Activated naive CD4-positive, alpha-beta T cell treated with anti-CD3 and anti-CD28 coated beads, Interleukin-2, amount 50 U/mL, for 72 hours (primary cell): ENCODE data around the gene NCOR2. TPM values are rescaled to one million over a fixed set of nuclear protein-coding genes. Genes with fewer than 3 reads are reported as not detected.

Experiments
- ATAC-seq, 2 donors: fragments of 150-1000 bp; cut with Tn5 transposase; 2 replicates each; pipeline ENCODE4 v1.10.0; 2021; ENCODE audit warnings: mild to moderate bottlenecking in 2 of 2, moderate library complexity in 2 of 2
- DNase-seq, 2 donors: peaks; one replicate each; pipeline ENCODE4 v3.0.0; 2021 to 2022; ENCODE audit warnings: low spot score in 2 of 2
- H3K27ac Mint-ChIP-seq, 2 donors: one replicate each; pipeline ENCODE4 v1.8.0; 2022; ENCODE audit warnings: mild to moderate bottlenecking in 2 of 2, mixed read lengths in 2 of 2
- H3K36me3 Mint-ChIP-seq, 2 donors: one replicate each; pipeline ENCODE4 v1.8.0; 2022; ENCODE audit warnings: mixed read lengths in 2 of 2
- H3K9me3 Mint-ChIP-seq, 2 donors: one replicate each; pipeline ENCODE4 v1.8.0; 2022; ENCODE audit warnings: mixed read lengths in 2 of 2
- total RNA-seq, 2 donors: library from RNA; stranded (reverse); gene quantifications; one replicate each; pipeline ENCODE4 v1.2.3, GENCODE V29; 2022

NCOR2 gene
- total RNA-seq, 2 donors from 2014 or later, result 66.8 to 125 TPM

DNA sequence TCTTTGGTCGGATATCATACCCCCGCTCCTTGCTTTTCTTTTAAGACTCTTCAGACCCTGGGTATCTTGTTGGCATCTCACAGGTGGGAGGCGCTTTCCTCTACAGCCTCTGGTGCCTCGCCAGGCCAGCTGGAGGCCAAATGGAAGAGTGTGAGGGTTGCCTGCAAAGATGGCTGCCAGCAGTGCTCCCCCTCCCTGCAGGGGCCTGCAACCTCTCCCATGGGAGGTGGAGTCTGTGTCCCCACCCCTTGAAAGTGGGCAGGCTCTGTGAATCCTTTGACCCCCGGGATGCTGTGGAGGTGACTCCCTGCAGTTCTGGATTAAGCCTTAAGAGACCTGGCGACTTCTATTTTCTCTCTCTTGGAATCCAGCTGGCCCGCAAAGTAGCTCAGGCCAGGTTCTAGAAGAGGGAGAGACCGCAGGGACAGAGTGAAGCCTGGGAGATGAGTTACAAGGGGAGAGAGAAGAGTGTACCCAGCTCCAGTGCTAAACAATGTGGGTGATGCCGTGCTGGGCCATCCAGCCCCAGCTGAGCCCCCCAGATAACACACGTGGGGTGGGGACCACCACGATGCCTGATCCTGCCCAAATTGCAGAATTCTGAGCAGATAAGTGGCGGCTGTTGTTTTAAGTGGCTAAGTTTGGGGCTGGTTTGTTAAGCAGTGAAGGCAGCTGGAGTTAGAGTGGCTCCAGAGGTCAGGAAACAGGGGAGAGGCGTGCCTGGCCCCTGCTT is 37.9 kb upstream of the NCOR2 start:
- Mint-ChIP-seq H3K36me3 (no peaks in the 10 kb centered on the region), H3K9me3 (no peaks in the 10 kb centered on the region), H3K27ac (no peak overlapping the region)
- no peak for DNase-seq
- no peak for ATAC-seq

DNA sequence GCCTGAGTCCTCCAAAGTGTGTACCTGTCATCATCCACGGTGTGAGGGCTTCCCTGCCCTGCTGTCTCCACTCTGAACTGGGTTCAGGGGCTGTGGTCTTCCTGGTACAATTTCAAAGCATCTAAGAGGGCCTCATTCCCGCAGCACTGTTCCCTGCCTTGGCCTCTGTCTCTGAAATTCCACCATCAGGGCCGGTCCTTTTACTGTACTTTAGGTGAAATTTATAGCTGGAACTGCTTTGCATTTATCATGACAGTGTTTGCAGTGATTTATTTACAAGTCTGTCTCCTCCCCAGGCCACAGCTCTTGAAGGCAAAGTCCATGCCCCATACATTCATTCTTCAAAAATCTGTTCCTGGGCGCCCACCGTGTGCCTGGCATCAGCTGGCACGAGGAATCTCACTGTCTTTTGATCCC is 36.9 kb upstream of the NCOR2 start:
- Mint-ChIP-seq H3K27ac (no peak overlapping the region), H3K9me3 (no peaks in the 10 kb centered on the region), H3K36me3 (peaks cover 0 to 6% of the 10 kb centered on the region in 2 donors)
- no peak for ATAC-seq
- no peak for DNase-seq

DNA sequence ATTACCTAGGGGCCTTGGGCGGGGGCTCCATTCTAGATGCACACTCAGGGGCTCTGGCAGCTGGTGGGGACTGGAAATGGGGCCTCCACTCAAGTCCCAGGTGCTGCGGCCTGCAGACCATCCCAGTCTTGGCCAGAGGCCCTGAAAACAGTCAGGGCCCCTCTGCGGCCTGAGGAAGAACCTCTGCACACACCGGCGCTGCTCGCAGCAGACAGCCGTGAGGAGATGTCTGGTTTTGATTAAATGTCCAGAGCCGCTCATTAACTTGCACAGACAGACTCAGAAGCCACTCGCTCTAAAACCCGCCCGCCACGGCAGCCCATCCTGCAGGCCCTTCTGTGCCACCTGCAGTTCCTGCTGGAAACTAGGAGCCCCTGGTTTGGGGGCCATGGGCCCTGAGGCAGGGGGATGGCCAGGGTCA is 36.4 kb upstream of the NCOR2 start:
- ATAC-seq, result no peak
- no peak for DNase-seq
- H3K36me3 Mint-ChIP-seq, result peaks cover 0 to 6% of the 10 kb centered on the region in 2 donors
- H3K27ac Mint-ChIP-seq, result no peak overlapping the region
- no peaks in the 10 kb centered on the region for H3K9me3 Mint-ChIP-seq

DNA sequence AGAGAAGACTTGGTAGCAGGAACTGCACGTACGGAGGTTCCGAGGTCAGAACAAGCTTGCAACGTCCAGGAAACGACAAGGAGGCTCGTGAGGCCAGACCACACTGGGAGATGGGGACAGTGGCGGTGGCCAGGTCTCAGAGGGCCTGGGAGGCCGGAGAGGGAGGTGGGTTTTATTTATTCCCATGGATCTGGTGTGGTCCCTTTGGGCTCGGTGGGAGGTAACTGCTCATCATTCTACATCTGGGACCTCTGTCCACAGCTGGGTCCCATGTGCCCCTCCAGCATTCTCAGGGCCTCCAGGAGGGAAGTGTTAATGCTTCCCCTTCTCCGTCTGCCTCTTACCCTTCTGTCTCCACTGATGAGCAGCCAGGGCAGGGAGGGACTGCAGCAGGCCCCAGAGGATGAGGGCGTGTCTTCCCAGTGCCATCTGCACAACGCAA is 35.7 kb upstream of the NCOR2 start:
- ATAC-seq (no peak), DNase-seq (no peak)
- no peak overlapping the region for H3K27ac Mint-ChIP-seq
- H3K36me3 Mint-ChIP-seq, result peaks cover 0 to 6% of the 10 kb centered on the region in 2 donors
- no peaks in the 10 kb centered on the region for H3K9me3 Mint-ChIP-seq

DNA sequence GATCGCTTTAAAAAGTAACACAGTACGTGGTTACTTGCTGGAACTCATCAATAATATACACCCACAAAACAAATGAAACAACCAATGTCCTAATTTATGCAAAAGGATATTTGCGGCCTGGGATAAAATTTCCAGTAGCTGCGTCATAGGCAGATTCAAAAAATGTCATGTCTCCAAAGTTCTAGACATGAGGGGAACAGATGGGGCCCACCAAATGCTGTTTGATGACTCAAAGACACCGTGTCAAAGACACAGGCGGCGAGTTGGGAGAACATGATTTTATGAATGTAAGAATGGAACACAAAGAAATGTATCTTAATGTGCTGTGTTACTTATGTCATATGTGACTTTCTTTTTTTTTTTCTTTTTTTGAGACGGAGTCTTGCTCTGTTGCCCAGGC is 34.3 kb upstream of the NCOR2 start:
- peaks cover 0 to 6% of the 10 kb centered on the region in 2 donors for H3K36me3 Mint-ChIP-seq

DNA sequence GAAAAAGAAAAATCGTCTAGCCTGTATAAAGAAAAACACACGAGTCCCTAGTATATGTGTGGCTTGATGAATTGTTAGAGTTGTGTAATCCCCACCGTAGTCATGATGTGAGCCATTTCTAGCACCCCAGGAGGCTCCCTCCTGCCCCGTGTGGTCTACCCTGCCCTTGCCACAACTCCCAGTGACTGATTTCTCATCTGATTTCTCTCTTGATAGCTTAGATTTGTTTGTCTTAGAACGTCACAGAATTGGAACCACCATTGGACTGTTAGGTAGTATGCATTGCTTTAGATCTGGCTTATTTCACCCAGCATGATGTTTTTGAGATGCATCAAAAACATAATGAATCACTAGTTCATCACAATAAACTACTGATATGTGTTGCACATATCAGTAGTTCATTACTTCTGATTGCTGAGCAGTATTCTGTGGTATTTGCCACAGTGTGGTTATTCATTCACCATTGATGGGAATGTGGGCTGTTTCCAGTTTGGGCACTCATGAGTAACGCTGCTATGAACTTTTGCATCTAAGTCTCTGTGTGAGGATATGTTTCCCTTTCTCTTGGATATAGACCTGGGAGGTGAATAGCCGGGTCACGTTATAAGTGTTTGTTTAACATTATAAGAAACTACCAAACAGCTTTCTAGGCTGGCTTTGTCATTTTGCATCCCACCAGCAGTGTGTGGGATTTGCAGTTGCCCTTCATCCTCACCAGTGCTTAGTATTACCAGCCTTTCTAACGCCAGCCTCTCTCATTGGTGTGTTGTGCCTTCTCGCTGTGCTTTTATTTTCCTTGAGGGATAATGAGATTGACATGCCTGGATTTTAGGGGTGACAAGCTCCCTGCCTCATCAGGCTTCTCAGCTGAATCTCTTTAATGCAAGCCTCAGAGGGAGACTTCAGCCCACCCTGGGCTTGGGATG is 31.9 kb upstream of the NCOR2 start:
- peak; percentile 87 for ATAC-seq
- no peak overlapping the region for H3K27ac Mint-ChIP-seq
- no peaks in the 10 kb centered on the region for H3K9me3 Mint-ChIP-seq
- peaks cover 0 to 6% of the 10 kb centered on the region in 2 donors for H3K36me3 Mint-ChIP-seq
- DNase-seq, result no peak

More for the DNA sequence above, 34.3 kb upstream of the NCOR2 start:
- Mint-ChIP-seq H3K27ac (no peak overlapping the region), H3K9me3 (no peaks in the 10 kb centered on the region)
- no peak for DNase-seq
- no peak for ATAC-seq

DNA sequence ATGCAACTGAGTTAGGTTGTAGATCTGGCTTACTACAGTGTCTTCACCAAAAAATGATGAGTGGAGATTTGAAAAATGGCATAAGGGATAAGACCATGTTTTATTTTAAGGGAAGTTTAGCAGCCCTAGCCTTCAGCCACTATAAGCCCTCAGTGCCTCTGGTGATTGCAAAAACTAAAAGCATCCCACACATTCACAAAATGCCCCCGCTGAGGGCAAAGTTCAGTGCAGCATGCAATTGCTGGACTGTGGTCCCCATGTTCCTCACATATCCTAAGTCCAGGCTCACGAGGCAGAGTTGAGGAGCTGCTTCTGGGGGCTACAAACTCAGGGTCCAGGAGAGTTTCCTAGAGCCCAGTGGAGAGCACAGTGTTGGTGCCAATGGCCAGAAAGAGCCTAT is 29.6 kb upstream of the NCOR2 start:
- Mint-ChIP-seq H3K27ac (no peak overlapping the region), H3K9me3 (no peaks in the 10 kb centered on the region), H3K36me3 (peaks cover 0 to 6% of the 10 kb centered on the region in 2 donors)
- no peak for DNase-seq
- ATAC-seq, result no peak

DNA sequence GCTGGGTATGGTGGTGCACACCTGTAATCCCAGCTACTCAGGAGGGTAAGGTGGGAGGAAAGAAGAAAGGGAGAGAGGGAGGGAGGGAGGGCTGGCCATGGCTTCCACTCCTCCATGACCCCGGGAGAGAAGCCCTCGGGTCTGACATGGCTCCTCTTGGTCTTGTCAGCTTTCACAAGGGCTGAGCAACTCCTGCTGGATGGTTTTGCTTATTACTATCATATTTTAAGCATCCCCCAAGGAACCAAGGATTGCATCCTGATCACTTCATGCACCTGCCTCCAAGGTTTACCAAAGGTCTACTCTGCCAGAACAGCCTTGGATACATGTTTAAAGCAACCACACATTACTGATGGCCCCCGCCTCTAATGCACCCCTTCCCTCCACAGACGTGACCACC is 28.0 kb upstream of the NCOR2 start:
- ATAC-seq (no peak), DNase-seq (no peak)
- Mint-ChIP-seq H3K9me3 (peaks cover 7 to 10% of the 10 kb centered on the region in 2 donors), H3K27ac (no peak overlapping the region), H3K36me3 (peaks cover 6 to 14% of the 10 kb centered on the region in 2 donors)

DNA sequence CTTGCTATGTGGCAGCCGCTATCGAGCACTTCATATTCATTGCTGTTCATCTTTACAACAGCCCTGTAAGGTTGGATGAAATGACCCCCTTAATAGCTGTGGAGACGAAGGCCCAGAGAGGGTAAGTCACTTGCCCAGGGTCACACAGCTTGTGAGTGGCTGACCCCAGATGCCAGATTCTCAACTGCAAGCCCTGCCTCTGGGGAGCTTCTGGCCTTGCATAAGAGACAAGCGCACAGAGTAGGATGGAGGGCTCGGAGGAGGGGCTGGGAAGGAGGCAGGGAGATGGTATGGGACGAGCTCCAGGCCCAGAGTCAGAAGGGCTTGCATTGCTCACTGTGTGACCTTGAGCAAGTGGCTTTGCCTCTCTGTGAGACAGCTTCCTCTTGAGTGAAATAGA is 27.4 kb upstream of the NCOR2 start:
- peaks cover 6 to 12% of the 10 kb centered on the region in 2 donors for H3K36me3 Mint-ChIP-seq
- H3K9me3 Mint-ChIP-seq, result peaks cover 7 to 10% of the 10 kb centered on the region in 2 donors
- no peak for DNase-seq
- ATAC-seq, result no peak
- no peak overlapping the region for H3K27ac Mint-ChIP-seq

DNA sequence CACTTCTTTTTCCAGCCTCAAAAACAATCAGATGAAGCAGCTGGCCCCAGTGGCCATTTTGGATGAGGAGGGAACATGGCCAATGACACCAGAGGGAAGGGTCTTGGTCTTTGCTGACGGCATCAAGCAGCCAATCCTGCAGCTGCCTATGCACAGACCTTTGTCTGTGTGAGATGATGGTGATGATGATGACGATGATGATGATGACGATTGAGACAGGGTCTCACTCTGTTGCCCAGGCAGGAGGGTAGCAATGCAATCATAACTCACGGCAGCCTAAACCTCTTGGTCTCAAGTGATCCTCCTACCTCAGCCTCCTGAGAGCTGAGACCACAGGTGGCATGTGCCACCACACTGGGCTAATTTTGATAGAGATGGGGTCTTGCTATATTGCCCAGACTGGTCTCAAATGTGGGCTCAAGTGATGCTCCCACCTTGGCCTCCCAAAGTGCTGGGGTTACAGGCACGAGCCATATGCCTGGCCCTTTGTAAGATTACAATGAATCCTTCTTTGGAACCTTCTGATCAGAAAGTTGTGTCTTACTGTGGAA is 26.5 kb upstream of the NCOR2 start:
- Mint-ChIP-seq H3K36me3 (peaks cover 6 to 8% of the 10 kb centered on the region in 2 donors), H3K27ac (no peak overlapping the region), H3K9me3 (peaks cover 7 to 10% of the 10 kb centered on the region in 2 donors)
- ATAC-seq (no peak), DNase-seq (no peak)

DNA sequence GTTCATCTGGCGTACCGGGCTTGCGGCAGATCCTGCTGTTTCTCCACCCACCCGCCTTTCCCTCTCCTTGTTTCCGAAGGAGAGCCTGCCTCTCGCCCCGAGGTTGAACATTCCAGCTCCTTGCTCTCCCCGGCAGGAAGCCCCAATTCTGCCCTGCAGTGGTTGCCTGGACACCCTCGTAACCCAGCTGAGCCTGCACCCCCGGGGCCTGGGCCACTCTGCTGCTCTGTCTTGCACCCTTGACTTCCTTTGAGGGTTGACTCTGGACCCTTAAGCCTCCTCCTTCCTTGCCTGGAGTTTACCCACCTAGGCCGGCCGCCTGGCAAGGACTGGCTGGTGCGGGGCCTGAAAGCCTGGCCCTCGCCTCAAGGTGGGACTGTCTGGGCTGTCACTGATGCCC is 25.8 kb upstream of the NCOR2 start:
- H3K36me3 Mint-ChIP-seq, result peaks cover 6 to 8% of the 10 kb centered on the region in 2 donors
- DNase-seq, result no peak
- H3K27ac Mint-ChIP-seq, result no peak overlapping the region
- no peak for ATAC-seq
- peaks cover 7 to 10% of the 10 kb centered on the region in 2 donors for H3K9me3 Mint-ChIP-seq

DNA sequence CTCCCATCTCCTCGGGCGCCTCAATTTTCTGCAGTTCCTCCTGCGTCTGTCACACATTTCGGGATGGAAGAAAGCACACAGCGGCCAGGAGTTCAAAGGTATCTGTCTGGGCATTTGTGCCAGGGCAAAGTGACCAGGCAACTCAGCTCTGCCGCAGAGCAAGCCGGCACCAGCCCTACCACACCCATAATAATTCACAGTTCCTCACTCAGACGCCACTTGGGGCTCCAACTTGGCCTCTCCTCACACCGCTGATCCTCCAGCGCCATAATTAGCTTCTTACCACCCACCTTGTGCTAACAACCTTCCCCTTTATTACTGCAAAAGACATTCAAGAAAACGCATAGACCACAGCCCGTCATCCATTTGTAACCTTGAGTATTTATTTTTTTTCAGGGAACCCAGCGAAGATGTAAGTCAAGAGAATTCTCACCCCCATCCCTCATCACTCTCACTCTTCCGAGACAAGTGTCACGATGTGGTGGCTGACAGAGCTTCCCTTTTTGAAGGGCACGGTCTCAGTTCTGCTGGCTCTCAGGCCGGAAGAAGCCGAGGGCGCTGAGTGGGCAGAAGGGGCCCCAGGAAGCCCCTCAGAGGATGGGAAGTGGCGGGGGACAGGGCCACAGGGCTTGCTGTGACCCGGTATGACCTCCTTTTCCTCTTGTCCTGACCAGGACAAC is 25.2 kb upstream of the NCOR2 start:
- DNase-seq (no peak), ATAC-seq (no peak)
- Mint-ChIP-seq H3K36me3 (peaks cover 6 to 8% of the 10 kb centered on the region in 2 donors), H3K9me3 (peaks cover 7 to 10% of the 10 kb centered on the region in 2 donors), H3K27ac (no peak overlapping the region)

DNA sequence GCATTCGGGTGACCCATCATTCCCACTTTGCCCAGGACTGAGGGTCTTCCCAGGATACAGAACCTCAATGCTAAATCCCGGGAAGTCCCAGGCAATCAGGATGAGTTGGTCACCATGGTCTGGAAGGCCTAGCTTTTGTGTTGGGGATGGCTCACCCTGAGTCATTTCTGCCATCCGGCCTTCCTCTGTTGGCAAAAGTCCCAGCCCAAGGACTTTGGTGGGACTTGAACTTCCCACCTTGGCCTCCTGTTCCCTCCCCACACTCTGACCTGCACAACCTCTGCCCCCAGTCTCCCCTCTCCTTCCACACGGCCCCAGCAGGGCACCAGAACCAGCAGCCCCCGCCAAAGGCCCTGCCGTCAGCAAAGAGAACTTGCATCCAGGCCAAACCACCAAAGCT is 24.6 kb upstream of the NCOR2 start:
- Mint-ChIP-seq H3K27ac (no peak overlapping the region), H3K36me3 (peaks cover 6 to 8% of the 10 kb centered on the region in 2 donors), H3K9me3 (peaks cover 7 to 10% of the 10 kb centered on the region in 2 donors)
- no peak for DNase-seq
- ATAC-seq, result no peak

DNA sequence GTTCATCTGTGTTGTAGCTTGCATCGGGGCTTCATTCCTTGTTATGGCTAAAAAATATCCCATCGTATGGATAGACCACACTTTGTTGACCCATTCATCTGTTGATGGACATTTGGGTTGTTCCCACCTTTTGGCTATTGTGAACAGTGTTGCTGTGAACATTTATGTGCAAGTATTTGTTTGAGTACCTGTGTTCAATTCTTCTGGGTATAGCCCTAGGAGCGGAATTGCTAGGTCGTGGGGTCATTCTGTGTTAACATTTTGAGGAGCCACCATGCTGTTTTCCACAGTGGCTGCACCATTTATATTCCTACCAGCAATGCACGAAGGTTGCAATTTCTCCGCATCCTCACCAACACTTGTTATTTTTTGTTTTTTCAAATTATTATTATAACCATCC is 23.0 kb upstream of the NCOR2 start:
- Mint-ChIP-seq H3K36me3 (peaks cover 6 to 8% of the 10 kb centered on the region in 2 donors), H3K27ac (peak overlapping the region in 1 of 2 donors; percentile 74), H3K9me3 (peaks cover 7 to 10% of the 10 kb centered on the region in 2 donors)
- ATAC-seq (no peak), DNase-seq (no peak)

DNA sequence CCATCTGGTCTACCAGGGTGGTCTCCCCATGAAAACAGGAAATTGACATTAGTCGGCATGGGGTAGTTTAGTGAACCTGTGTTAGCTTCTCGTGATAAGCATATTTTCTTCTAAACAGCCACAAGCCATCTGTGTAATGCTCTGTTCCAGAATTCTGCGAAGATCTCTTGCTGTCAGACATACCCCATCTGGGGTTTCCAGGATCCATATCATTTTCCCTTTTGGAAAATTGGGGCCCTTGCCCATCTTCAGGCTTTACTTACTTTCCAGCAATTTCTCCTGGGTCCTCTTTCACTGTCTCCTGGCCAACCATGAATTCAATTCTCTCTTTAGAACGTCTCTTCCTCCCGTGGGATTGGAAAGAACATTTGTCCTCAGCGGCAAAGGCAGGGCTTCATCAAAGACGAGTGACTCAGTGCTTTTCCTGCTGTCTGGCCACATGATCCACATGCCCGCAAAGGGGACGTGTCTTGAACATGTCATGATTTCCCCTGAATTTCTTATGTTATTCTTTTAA is 21.4 kb upstream of the NCOR2 start:
- H3K36me3 Mint-ChIP-seq, result peaks cover 6 to 8% of the 10 kb centered on the region in 2 donors
- H3K27ac Mint-ChIP-seq, result peak overlapping the region in 1 of 2 donors; percentile 74
- peak; percentile 76 to 99 for ATAC-seq
- H3K9me3 Mint-ChIP-seq, result peaks cover 7 to 10% of the 10 kb centered on the region in 2 donors
- peak in 1 of 2 donors; percentile 11 for DNase-seq

DNA sequence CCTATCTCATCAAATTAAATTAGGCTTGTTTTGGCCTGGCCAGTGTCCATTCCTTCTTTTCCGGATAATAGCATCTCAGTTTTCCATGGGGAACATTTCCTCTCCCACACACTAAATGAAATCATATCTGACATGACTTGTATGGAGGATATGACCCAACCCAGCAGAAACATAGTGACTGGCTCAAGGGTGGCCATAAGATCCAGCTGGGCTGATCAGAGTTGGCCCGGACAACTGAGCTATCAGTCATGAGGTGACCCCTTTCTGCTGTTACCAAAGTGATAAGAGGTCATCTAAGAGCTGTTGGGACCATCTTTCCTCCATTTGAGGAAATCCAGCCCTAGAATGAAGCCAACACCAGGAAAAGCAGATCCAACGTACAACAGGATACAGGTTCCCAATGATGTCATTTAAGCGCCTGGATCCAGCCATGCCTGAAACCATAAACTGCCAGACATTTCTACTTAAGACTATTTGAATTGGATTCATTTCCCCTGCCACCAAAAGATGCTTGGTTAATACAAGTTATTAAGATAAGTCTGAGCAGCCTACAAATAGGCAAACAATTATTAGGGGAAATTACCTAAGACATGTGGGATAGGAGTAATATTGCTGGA is 20.7 kb upstream of the NCOR2 start:
- peaks cover 6 to 8% of the 10 kb centered on the region in 2 donors for H3K36me3 Mint-ChIP-seq
- H3K27ac Mint-ChIP-seq, result peak overlapping the region in 1 of 2 donors; percentile 74
- DNase-seq (no peak), ATAC-seq (no peak)
- peaks cover 7 to 10% of the 10 kb centered on the region in 2 donors for H3K9me3 Mint-ChIP-seq
